GM12878 (cell line): ENCODE measurements around the gene SKAP1. TPM values are rescaled to one million over a fixed set of nuclear protein-coding genes. Genes with fewer than 3 reads are reported as not detected.

ENCODE experiments used
- ATAC-seq: fragments of 200-7000 bp; cut with Tn5 transposase; 3 replicates; pipeline ENCODE4 v1.9.1; 2020; ENCODE audit warnings: mild to moderate bottlenecking, moderate library complexity
- BruUV-seq: library from RNA; stranded (reverse); fragments of 400-500 nt; replicated peaks from 2 replicates; lab custom pipeline; 2021; lab: Mats Ljungman, UMichigan
- CTCF ChIA-PET: fragments of 300-600 bp; sonication (Branson Sonifier 250); formaldehyde crosslinking; extraction: SDS; loops from one replicate; lab custom pipeline; 2021; ENCODE audit warnings: inconsistent platforms; lab: Yijun Ruan, JAX
- POLR2A ChIA-PET: fragments of 350-600 bp; formaldehyde crosslinking; extraction: SDS; loops from one replicate; lab custom pipeline; 2021; ENCODE audit warnings: inconsistent platforms; lab: Charles Lee
- RAD21 ChIA-PET: fragments of 300-600 bp; sonication (Branson Sonifier 250); formaldehyde crosslinking; loops from one replicate; lab custom pipeline; 2023; ENCODE audit warnings: antibody characterized with exemption; ENCODE audit not compliant: unreplicated experiment; lab: Charles Lee
- SMC1A ChIA-PET: fragments of 300-600 bp; sonication (Branson Sonifier 250); formaldehyde crosslinking; loops from one replicate; lab custom pipeline; 2023; ENCODE audit not compliant: unreplicated experiment, uncharacterized antibody; lab: Charles Lee
- DNase-seq: peaks from one replicate; pipeline ENCODE4 v3.0.0-alpha.2; 2011; ENCODE audit warnings: low read depth, low spot score
- FAIRE-seq: peaks from 3 replicates; lab custom pipeline; 2011; peaks lifted over from hg19 to GRCh38; lab: Jason Lieb, UNC
- H2AFZ ChIP-seq: 2 replicates; pipeline ENCODE4 v1.6.0; 2011; ENCODE audit warnings: low read depth, low read length, control low read depth; ENCODE audit not compliant: control insufficient read depth
- H3K27ac ChIP-seq: 2 replicates; pipeline ENCODE4 v1.5.1; 2011; ENCODE audit warnings: control low read depth; ENCODE audit not compliant: control insufficient read depth, insufficient read depth
- H3K27me3 ChIP-seq, 2 experiments: replicated peaks in 1 of 2; 2 replicates each; pipeline versions ENCODE4 v1.6.0 to v1.6.1; 2011; ENCODE audit warnings: low read length in 1 of 2; ENCODE audit not compliant: control insufficient read depth in 2 of 2, insufficient read depth in 2 of 2
- H3K36me3 ChIP-seq, 2 experiments: 2 replicates each; pipeline ENCODE4 v1.5.1; 2011; ENCODE audit warnings: low read length in 1 of 2; ENCODE audit not compliant: control insufficient read depth in 2 of 2, insufficient read depth in 2 of 2
- H3K4me1 ChIP-seq: 2 replicates; pipeline ENCODE4 v1.6.1; 2011; ENCODE audit warnings: mild to moderate bottlenecking, low read length, moderate library complexity, mixed read lengths; ENCODE audit not compliant: control insufficient read depth, insufficient read depth
- H3K4me2 ChIP-seq: 2 replicates; pipeline ENCODE4 v1.6.0; 2011; ENCODE audit warnings: control low read depth; ENCODE audit not compliant: control insufficient read depth, insufficient read depth
- H3K4me3 ChIP-seq: fragments of 200-600 bp; sonication (generic); 2 replicates; pipeline ENCODE4 v1.5.1; 2016
- H3K79me2 ChIP-seq: 2 replicates; pipeline ENCODE4 v1.6.0; 2011; ENCODE audit warnings: low read length; ENCODE audit not compliant: control insufficient read depth, insufficient read depth
- H3K9ac ChIP-seq: 2 replicates; pipeline ENCODE4 v1.8.0; 2011; ENCODE audit warnings: low read length, control low read depth, mixed read lengths; ENCODE audit not compliant: control insufficient read depth, insufficient read depth
- H3K9me3 ChIP-seq: replicated peaks from 3 replicates; pipeline ENCODE4 v1.5.1; 2011; ENCODE audit warnings: mild to moderate bottlenecking, low read length; ENCODE audit not compliant: control insufficient read depth, insufficient read depth
- H4K20me1 ChIP-seq: 2 replicates; pipeline ENCODE4 v1.6.0; 2011; ENCODE audit not compliant: control insufficient read depth, insufficient read depth
- DPF2 ChIP-seq: fragments of 450-650 bp; IDR thresholded peaks from 2 replicates; pipeline ENCODE4 v1.6.1; 2017; ENCODE audit warnings: mild to moderate bottlenecking
- EZH2 ChIP-seq: IDR thresholded peaks from 2 replicates; pipeline ENCODE4 v1.6.1; 2012; ENCODE audit warnings: low read depth, mild to moderate bottlenecking, control low read depth, inconsistent platforms, low read length, borderline replicate concordance; ENCODE audit not compliant: control insufficient read depth
- FOXK2 ChIP-seq: fragments of 450-650 bp; IDR thresholded peaks from 2 replicates; pipeline ENCODE4 v1.6.1; 2017; ENCODE audit warnings: mild to moderate bottlenecking, moderate library complexity
- FOXM1 ChIP-seq: IDR thresholded peaks from 2 replicates; pipeline ENCODE4 v1.6.1; 2012; ENCODE audit warnings: low read depth, mild to moderate bottlenecking, inconsistent platforms, low read length, moderate library complexity
- NR2C2 ChIP-seq: IDR thresholded peaks from 2 replicates; pipeline ENCODE4 v1.6.1; 2011; ENCODE audit warnings: borderline replicate concordance, low read depth; ENCODE audit not compliant: control insufficient read depth, insufficient read length
- PAX8 ChIP-seq: fragments of 450-650 bp; IDR thresholded peaks from 2 replicates; pipeline ENCODE4 v1.6.1; 2017; ENCODE audit warnings: mild to moderate bottlenecking, moderate library complexity
- RUNX3 ChIP-seq: IDR thresholded peaks from 2 replicates; pipeline ENCODE4 v1.6.1; 2012; ENCODE audit warnings: low read length, inconsistent platforms
- SREBF1 ChIP-seq: IDR thresholded peaks from 2 replicates; pipeline ENCODE4 v1.6.1; 2012; ENCODE audit warnings: mild to moderate bottlenecking, low read length
- YY1 ChIP-seq: IDR thresholded peaks from 2 replicates; pipeline ENCODE4 v1.6.1; 2011; ENCODE audit warnings: low read depth, mild to moderate bottlenecking, low read length
- ZNF274 ChIP-seq: IDR thresholded peaks from one replicate; pipeline ENCODE4 v1.8.0; 2011; ENCODE audit not compliant: insufficient read length, insufficient read depth
- WGBS: methylation state at CpG from one replicate; pipeline ENCODE4 v1.1.6; 2016; ENCODE audit warnings: low lambda C conversion rate; ENCODE audit not compliant: insufficient replicate concordance, insufficient coverage; ENCODE audit errors: missing lambda C conversion rate; 5-methylcytosine and 5-hydroxymethylcytosine counted together
- in situ Hi-C: fragments of 300-500 bp; cut with MboI; formaldehyde crosslinking; loops from 9 replicates; pipeline ENCODE4 v1.14.3; 2018; ENCODE audit warnings: mixed read lengths
- intact Hi-C: fragments of 100-400 bp; cut with micrococcal nuclease; formaldehyde crosslinking; loops from one replicate; pipeline ENCODE4 v1.14.2; 2022; ENCODE audit not compliant: unreplicated experiment
- polyA plus RNA-seq, 11 experiments: library from polyadenylated mRNA; depleted of rRNA in 4 of 11; unstranded in 6 of 11; stranded (reverse) in 5 of 11; fragments of >200 nt; fragmentation: Nextera tagmentation in 4 of 11; fragmentation: Illumina TruSeq in 1 of 11; extraction: Ambion mirVana in 4 of 11; extraction: Trizol in 1 of 11; gene quantifications; 1 replicate in 1 of 11; 2 replicates in 10 of 11; pipeline versions ENCODE4 v1.2.1 to v1.2.3, GENCODE V29; 2011 to 2016; ENCODE audit warnings: inconsistent platforms in 2 of 11, missing spikeins in 2 of 11, low read depth in 1 of 11
- total RNA-seq, 4 experiments: library from RNA; depleted of rRNA in 3 of 4; stranded (reverse); fragments of >200 nt in 3 of 4; fragmentation: Illumina TruSeq in 1 of 4; extraction: Trizol in 1 of 4; gene quantifications; 2 replicates each; pipeline versions ENCODE4 v1.2.1 to v1.2.3, GENCODE V29; 2013 to 2021
- TF ChIP-seq, protein P1 (sequence below): IDR thresholded peaks from 2 replicates; pipeline ENCODE4 v1.6.1; 2011; ENCODE audit warnings: mild to moderate bottlenecking, low read depth, low read length, moderate library complexity; ENCODE audit not compliant: insufficient replicate concordance
- TF ChIP-seq, protein P2 (sequence below): fragments of 450-650 bp; IDR thresholded peaks from 2 replicates; pipeline ENCODE4 v1.6.1; 2014; ENCODE audit warnings: mild to moderate bottlenecking
- TF ChIP-seq, protein P3 (sequence below): IDR thresholded peaks from 2 replicates; pipeline ENCODE4 v1.6.1; 2011; ENCODE audit warnings: low read depth, mild to moderate bottlenecking, low read length, moderate library complexity, borderline replicate concordance; ENCODE audit errors: extremely low read depth
- TF ChIP-seq, protein P4 (sequence below): fragments of 450-650 bp; IDR thresholded peaks from 2 replicates; pipeline ENCODE4 v1.6.1; 2018; ENCODE audit warnings: mild to moderate bottlenecking, low read depth, moderate library complexity; ENCODE audit not compliant: partially characterized antibody

Gene SKAP1
- total and polyA plus RNA-seq, 10 of the 15 experiments (the other 5 are each of a cell fraction or from before 2014, with no cell fraction given) = 17.1 to 97.6 (median 35.9) TPM

DNA sequence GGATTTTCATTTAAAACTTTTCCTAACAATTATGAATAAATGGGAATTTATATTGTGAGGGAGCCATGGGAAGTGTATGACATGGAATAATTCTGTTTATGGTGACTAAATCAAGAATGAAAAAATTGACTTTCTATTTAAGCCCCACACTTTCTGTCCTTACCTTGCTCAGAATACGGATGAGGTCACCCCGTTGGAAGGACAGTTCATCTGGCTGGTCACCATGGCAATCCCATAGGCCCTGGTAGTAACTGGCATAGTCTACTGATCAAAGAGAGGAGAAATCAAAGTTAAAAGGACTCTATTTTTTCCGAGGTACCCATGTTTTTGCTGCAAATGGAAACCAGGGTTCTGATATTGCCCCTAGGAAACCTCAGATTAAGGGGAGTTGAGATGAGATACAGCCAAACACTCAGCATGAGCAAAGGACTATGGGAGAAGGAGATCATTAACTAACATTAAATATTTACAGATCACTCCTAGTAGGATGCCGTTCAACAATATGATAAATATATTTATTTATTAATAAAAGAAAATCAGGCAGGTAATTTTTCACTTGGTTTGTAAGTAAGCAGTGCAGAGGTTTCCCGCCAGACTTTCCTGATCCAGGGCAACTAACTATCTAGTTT lies 267.6 kb downstream of the SKAP1 start:
- BruUV-seq = no TSS peak
- Histone ChIP-seq H3K4me3 (no peak overlapping the region), H3K36me3 (peaks cover 0 to 4% of the 10 kb centered on the region in 2 experiments; a peak in 1 of 4 replicates), H3K79me2 (no peaks in the 10 kb centered on the region), H3K9ac (no peak overlapping the region), H3K4me1 (peaks cover 6% of the 10 kb centered on the region; the same call in 1 of the 2 replicates), H3K27ac (no peak overlapping the region), H3K9me3 (no peaks in the 10 kb centered on the region), H4K20me1 (no peaks in the 10 kb centered on the region), H3K4me2 (no peak overlapping the region), H3K27me3 (no peaks in the 10 kb centered on the region), H2AFZ (no peak overlapping the region)
- in situ Hi-C loops = no loop called here
- SMC1A ChIA-PET = interaction anchor here (1.0 to 1.5 kb wide), 6 partner anchors 11 to 430 kb away, joined by 3 to 4 read pairs (median 4); no protein-coding TSS in a partner anchor
- RAD21 ChIA-PET = interaction anchor here (1.0 kb wide), 2 partner anchors 51 to 137 kb away, joined by 3 to 4 read pairs; no protein-coding TSS in a partner anchor
- DNase-seq (no peak), FAIRE-seq (peak; percentile 7), ATAC-seq (no peak)
- CTCF ChIA-PET = interaction anchor here (0.6 to 1.2 kb wide), 5 partner anchors 50 to 190 kb away, joined by 3 to 4 read pairs (median 3); no protein-coding TSS in a partner anchor
- 64% methylated on average over 5 of the region's 5 CpGs for WGBS
- POLR2A ChIA-PET = interaction anchor here (0.5 to 1.2 kb wide), 2 partner anchors 44 to 51 kb away, joined by 3 to 7 read pairs; no protein-coding TSS in a partner anchor
- intact Hi-C loops = no loop called here
- TF ChIP-seq, protein P1, sequence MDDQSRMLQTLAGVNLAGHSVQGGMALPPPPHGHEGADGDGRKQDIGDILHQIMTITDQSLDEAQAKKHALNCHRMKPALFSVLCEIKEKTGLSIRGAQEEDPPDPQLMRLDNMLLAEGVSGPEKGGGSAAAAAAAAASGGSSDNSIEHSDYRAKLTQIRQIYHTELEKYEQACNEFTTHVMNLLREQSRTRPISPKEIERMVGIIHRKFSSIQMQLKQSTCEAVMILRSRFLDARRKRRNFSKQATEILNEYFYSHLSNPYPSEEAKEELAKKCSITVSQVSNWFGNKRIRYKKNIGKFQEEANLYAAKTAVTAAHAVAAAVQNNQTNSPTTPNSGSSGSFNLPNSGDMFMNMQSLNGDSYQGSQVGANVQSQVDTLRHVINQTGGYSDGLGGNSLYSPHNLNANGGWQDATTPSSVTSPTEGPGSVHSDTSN = no peak
- TF ChIP-seq NR2C2 (no peak), RUNX3 (no peak), PAX8 (no peak), FOXK2 (no peak), ZNF274 (no peak), DPF2 (no peak), FOXM1 (no peak), YY1 (no peak), EZH2 (no peak), SREBF1 (no peak)
- TF ChIP-seq, protein P2, sequence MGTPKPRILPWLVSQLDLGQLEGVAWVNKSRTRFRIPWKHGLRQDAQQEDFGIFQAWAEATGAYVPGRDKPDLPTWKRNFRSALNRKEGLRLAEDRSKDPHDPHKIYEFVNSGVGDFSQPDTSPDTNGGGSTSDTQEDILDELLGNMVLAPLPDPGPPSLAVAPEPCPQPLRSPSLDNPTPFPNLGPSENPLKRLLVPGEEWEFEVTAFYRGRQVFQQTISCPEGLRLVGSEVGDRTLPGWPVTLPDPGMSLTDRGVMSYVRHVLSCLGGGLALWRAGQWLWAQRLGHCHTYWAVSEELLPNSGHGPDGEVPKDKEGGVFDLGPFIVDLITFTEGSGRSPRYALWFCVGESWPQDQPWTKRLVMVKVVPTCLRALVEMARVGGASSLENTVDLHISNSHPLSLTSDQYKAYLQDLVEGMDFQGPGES = no peak
- TF ChIP-seq, protein P3, sequence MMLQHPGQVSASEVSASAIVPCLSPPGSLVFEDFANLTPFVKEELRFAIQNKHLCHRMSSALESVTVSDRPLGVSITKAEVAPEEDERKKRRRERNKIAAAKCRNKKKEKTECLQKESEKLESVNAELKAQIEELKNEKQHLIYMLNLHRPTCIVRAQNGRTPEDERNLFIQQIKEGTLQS = no peak
- TF ChIP-seq, protein P4, sequence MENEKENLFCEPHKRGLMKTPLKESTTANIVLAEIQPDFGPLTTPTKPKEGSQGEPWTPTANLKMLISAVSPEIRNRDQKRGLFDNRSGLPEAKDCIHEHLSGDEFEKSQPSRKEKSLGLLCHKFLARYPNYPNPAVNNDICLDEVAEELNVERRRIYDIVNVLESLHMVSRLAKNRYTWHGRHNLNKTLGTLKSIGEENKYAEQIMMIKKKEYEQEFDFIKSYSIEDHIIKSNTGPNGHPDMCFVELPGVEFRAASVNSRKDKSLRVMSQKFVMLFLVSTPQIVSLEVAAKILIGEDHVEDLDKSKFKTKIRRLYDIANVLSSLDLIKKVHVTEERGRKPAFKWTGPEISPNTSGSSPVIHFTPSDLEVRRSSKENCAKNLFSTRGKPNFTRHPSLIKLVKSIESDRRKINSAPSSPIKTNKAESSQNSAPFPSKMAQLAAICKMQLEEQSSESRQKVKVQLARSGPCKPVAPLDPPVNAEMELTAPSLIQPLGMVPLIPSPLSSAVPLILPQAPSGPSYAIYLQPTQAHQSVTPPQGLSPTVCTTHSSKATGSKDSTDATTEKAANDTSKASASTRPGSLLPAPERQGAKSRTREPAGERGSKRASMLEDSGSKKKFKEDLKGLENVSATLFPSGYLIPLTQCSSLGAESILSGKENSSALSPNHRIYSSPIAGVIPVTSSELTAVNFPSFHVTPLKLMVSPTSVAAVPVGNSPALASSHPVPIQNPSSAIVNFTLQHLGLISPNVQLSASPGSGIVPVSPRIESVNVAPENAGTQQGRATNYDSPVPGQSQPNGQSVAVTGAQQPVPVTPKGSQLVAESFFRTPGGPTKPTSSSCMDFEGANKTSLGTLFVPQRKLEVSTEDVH = no peak
